Vagina (tissue), 2 donors: ENCODE results near the gene SLU7.

Experiments
- POLR2A ChIP-seq, 2 donors: fragments of 450-650 bp; IDR thresholded peaks; one replicate each; pipeline ENCODE4 v1.6.1; 2017; ENCODE audit warnings: antibody characterized with exemption in 2 of 2, mild to moderate bottlenecking in 2 of 2, moderate library complexity in 2 of 2
- POLR2AphosphoS5 ChIP-seq, 2 donors: sonication (generic); formaldehyde crosslinking; IDR thresholded peaks; one replicate each; pipeline ENCODE4 v1.9.0; 2017; ENCODE audit warnings: antibody characterized with exemption in 2 of 2, mild to moderate bottlenecking in 2 of 2, low read depth in 1 of 2; ENCODE audit not compliant: insufficient read depth in 1 of 2
- TF ChIP-seq, protein P1 (sequence below), 3 experiments: fragments of 450-650 bp in 2 of 3; fragments of 200-600 bp in 1 of 3; sonication (generic) in 1 of 3; IDR thresholded peaks; one replicate each; pipeline ENCODE4 v1.5.1; 2017 to 2019; ENCODE audit warnings: antibody characterized with exemption in 3 of 3, mild to moderate bottlenecking in 2 of 3, moderate library complexity in 2 of 3

DNA sequence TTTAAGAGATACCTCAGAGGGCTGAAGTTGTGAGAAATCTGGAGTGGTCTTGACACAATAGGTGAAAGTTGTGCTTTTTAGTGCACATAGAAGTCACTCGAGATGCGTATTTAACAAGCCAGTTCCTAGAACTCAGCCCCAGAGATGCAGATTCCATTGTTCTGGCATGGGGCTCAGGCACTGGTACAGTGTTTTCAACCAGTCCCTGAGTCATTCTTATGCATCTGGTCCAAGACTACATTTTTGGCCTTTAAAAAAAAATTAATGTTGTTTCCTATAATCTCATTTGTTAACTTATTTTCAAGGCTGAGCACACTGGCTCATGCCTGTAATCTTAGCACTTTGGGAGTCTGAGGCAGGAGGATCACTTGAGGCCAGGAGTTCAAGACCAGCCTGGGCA lies 32.4 kb upstream of the SLU7 start:
- TF ChIP-seq, protein P1, sequence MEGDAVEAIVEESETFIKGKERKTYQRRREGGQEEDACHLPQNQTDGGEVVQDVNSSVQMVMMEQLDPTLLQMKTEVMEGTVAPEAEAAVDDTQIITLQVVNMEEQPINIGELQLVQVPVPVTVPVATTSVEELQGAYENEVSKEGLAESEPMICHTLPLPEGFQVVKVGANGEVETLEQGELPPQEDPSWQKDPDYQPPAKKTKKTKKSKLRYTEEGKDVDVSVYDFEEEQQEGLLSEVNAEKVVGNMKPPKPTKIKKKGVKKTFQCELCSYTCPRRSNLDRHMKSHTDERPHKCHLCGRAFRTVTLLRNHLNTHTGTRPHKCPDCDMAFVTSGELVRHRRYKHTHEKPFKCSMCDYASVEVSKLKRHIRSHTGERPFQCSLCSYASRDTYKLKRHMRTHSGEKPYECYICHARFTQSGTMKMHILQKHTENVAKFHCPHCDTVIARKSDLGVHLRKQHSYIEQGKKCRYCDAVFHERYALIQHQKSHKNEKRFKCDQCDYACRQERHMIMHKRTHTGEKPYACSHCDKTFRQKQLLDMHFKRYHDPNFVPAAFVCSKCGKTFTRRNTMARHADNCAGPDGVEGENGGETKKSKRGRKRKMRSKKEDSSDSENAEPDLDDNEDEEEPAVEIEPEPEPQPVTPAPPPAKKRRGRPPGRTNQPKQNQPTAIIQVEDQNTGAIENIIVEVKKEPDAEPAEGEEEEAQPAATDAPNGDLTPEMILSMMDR (IDR thresholded peaks at IDR 0.05) = no peak
- no peak for TF ChIP-seq POLR2AphosphoS5 (IDR thresholded peaks at IDR 0.05; ENCODE audit: insufficient read depth in 1 of 2, low read depth in 1 of 2)
- no peak for TF ChIP-seq POLR2A (IDR thresholded peaks at IDR 0.05)
